Neural progenitor cell (in vitro differentiated cells): ENCODE data around the gene ACOT13. TPM values are rescaled to one million over a fixed set of nuclear protein-coding genes. Genes with fewer than 3 reads are reported as not detected.
"Not testable (repeated sequence)": the region's sequence is repeated elsewhere in the genome, so short reads cannot be mapped to it uniquely, and the experiment has no call there.

Experiments used
- DNase-seq: peaks from one replicate; pipeline ENCODE4 v3.0.0-alpha.2; 2016; ENCODE audit warnings: low spot score
- H2AFZ ChIP-seq: fragments of 200-600 bp; sonication (generic); replicated peaks from 2 replicates; pipeline ENCODE4 v1.6.1; 2016; ENCODE audit warnings: antibody characterized with exemption
- H3F3A ChIP-seq: fragments of 200-600 bp; sonication (generic); 2 replicates; pipeline ENCODE4 v1.6.1; 2016; ENCODE audit warnings: antibody characterized with exemption, low read depth
- H3K27ac ChIP-seq: fragments of 200-600 bp; sonication (generic); 2 replicates; pipeline ENCODE4 v1.5.1; 2016; ENCODE audit warnings: mild to moderate bottlenecking
- H3K27me3 ChIP-seq: fragments of 200-600 bp; sonication (generic); 2 replicates; pipeline ENCODE4 v1.6.1; 2016; ENCODE audit warnings: mild to moderate bottlenecking, moderate library complexity
- H3K36me3 ChIP-seq: fragments of 200-600 bp; sonication (generic); 2 replicates; pipeline ENCODE4 v1.5.1; 2016
- H3K4me1 ChIP-seq: fragments of 200-600 bp; sonication (generic); 2 replicates; pipeline ENCODE4 v1.6.1; 2016; ENCODE audit warnings: mixed run types
- H3K4me2 ChIP-seq: fragments of 200-600 bp; sonication (generic); 2 replicates; pipeline ENCODE4 v1.6.1; 2016
- H3K4me3 ChIP-seq: fragments of 200-600 bp; sonication (generic); 2 replicates; pipeline ENCODE4 v1.5.1; 2016
- H3K79me2 ChIP-seq: fragments of 200-600 bp; sonication (generic); 2 replicates; pipeline ENCODE4 v1.6.1; 2016; ENCODE audit warnings: low read depth
- H3K9ac ChIP-seq: fragments of 200-600 bp; sonication (generic); 2 replicates; pipeline ENCODE4 v1.6.1; 2016
- H3K9me3 ChIP-seq: fragments of 200-600 bp; sonication (generic); 2 replicates; pipeline ENCODE4 v1.5.1; 2016; ENCODE audit warnings: low read depth
- H4K20me1 ChIP-seq: fragments of 200-600 bp; sonication (generic); 2 replicates; pipeline ENCODE4 v1.6.1; 2016; ENCODE audit warnings: low read depth
- H3K27ac Mint-ChIP-seq: 3 replicates; pipeline ENCODE4 v1.8.0; 2021; ENCODE audit warnings: mixed read lengths
- H3K27me3 Mint-ChIP-seq: 2 replicates; pipeline ENCODE4 v1.8.0; 2022; ENCODE audit warnings: low read depth, mild to moderate bottlenecking, inconsistent platforms, moderate library complexity, mixed read lengths; ENCODE audit not compliant: insufficient read depth
- H3K36me3 Mint-ChIP-seq: 3 replicates; pipeline ENCODE4 v1.8.0; 2021; ENCODE audit warnings: mixed read lengths
- H3K4me1 Mint-ChIP-seq: 3 replicates; pipeline ENCODE4 v1.8.0; 2021; ENCODE audit warnings: mixed read lengths
- H3K4me3 Mint-ChIP-seq: 3 replicates; pipeline ENCODE4 v1.8.0; 2021; ENCODE audit warnings: mild to moderate bottlenecking, moderate library complexity, mixed read lengths
- H3K9me3 Mint-ChIP-seq: 3 replicates; pipeline ENCODE4 v1.8.0; 2020; ENCODE audit warnings: mixed read lengths
- EZH2 ChIP-seq: fragments of 200-600 bp; sonication (generic); IDR thresholded peaks from 2 replicates; pipeline ENCODE4 v1.6.1; 2017; ENCODE audit warnings: antibody characterized with exemption, mild to moderate bottlenecking, moderate library complexity
- EZH2phosphoT487 ChIP-seq: fragments of 200-600 bp; sonication (generic); IDR thresholded peaks from 2 replicates; pipeline ENCODE4 v1.6.1; 2017; ENCODE audit warnings: antibody characterized with exemption
- total RNA-seq: library from RNA; depleted of rRNA; stranded (reverse); fragments of >200 nt; gene quantifications from 2 replicates; pipeline ENCODE4 v1.2.3, GENCODE V29; 2015; ENCODE audit warnings: low replicate concordance
- TF ChIP-seq, protein P1 (sequence below): fragments of 200-600 bp; sonication (generic); IDR thresholded peaks from 2 replicates; pipeline ENCODE4 v1.5.1; 2017; ENCODE audit warnings: antibody characterized with exemption, mild to moderate bottlenecking

The ACOT13 gene
- total RNA-seq, 1 donor from 2014 or later = 12.0 TPM

DNA sequence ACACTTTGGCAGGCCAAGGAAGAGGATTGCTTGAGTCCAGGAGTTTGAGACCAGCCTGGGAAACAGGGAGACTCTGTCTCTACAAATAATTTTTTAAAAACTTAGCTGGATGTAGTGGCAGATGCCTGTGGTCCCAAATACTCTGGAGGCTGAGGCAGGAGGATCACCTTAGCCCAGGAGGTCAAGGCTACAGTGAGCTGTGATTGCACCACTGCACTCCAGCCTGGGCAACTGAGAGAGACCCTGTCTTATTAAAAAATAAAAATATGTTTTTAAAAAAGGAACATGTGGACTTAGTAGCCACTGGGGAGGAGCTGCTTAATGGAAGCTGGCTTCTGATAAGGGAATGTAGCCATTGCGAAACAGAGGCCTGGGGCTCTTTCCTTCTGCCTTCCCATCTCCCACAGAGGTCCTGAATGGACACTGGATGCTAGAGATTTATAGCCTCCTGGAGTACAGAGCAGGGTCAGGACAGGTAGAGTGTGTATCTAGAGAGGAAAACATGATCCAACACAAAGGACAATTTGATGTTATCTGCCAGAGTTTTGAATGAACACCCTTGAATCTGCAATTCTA, 86.1 kb downstream of the ACOT13 start:
- H4K20me1 ChIP-seq = no peaks in the 10 kb centered on the region
- no peak overlapping the region for H2AFZ ChIP-seq
- no peak overlapping the region for H3K4me3 ChIP-seq
- no peak overlapping the region for H3K4me3 Mint-ChIP-seq
- TF ChIP-seq EZH2 = no peak
- TF ChIP-seq, protein P1, sequence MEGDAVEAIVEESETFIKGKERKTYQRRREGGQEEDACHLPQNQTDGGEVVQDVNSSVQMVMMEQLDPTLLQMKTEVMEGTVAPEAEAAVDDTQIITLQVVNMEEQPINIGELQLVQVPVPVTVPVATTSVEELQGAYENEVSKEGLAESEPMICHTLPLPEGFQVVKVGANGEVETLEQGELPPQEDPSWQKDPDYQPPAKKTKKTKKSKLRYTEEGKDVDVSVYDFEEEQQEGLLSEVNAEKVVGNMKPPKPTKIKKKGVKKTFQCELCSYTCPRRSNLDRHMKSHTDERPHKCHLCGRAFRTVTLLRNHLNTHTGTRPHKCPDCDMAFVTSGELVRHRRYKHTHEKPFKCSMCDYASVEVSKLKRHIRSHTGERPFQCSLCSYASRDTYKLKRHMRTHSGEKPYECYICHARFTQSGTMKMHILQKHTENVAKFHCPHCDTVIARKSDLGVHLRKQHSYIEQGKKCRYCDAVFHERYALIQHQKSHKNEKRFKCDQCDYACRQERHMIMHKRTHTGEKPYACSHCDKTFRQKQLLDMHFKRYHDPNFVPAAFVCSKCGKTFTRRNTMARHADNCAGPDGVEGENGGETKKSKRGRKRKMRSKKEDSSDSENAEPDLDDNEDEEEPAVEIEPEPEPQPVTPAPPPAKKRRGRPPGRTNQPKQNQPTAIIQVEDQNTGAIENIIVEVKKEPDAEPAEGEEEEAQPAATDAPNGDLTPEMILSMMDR = no peak
- TF ChIP-seq EZH2phosphoT487 = no peak
- H3K4me1 Mint-ChIP-seq = peaks cover 4% of the 10 kb centered on the region
- H3K4me2 ChIP-seq = no peak overlapping the region
- no peaks in the 10 kb centered on the region for H3K79me2 ChIP-seq
- peaks cover 2% of the 10 kb centered on the region for H3K9me3 Mint-ChIP-seq
- no peaks in the 10 kb centered on the region for H3K27me3 ChIP-seq
- H3K36me3 Mint-ChIP-seq = no peaks in the 10 kb centered on the region
- DNase-seq = no peak
- H3K36me3 ChIP-seq = no peaks in the 10 kb centered on the region
- H3K4me1 ChIP-seq = peaks cover 9% of the 10 kb centered on the region
- no peaks in the 10 kb centered on the region for H3K9me3 ChIP-seq
- peaks cover 4% of the 10 kb centered on the region for H3K27me3 Mint-ChIP-seq
- H3K9ac ChIP-seq = no peak overlapping the region
- no peak overlapping the region for H3K27ac ChIP-seq
- H3K27ac Mint-ChIP-seq = no peak overlapping the region
- peaks cover 10% of the 10 kb centered on the region for H3F3A ChIP-seq

DNA sequence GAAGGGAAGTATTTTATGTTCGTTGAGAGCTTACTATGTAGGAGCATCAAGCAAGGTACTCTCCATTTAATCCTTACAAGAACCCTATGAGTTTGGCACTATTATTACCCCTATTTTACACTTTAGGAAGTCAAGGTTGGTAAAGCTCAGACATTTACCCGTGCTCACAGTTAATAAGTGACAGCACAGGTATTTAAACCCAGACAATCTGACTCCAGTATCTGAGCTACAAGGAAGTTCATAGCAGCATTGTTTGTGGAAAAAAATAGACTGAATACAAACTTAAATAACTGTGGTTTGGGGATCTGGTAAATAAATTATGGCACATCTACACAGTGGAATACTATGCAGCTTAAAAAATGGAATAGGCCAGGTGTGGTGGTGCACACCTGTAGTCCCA, 86.7 kb downstream of the ACOT13 start:
- Histone ChIP-seq H3K36me3 (no peaks in the 10 kb centered on the region), H3K27ac (no peak overlapping the region), H3K27me3 (no peaks in the 10 kb centered on the region), H3K4me2 (no peak overlapping the region), H4K20me1 (no peaks in the 10 kb centered on the region), H2AFZ (no peak overlapping the region), H3K4me1 (peaks cover 9% of the 10 kb centered on the region), H3K4me3 (no peak overlapping the region), H3K79me2 (no peaks in the 10 kb centered on the region), H3K9ac (no peak overlapping the region), H3K9me3 (no peaks in the 10 kb centered on the region), H3F3A (peaks cover 10% of the 10 kb centered on the region)
- DNase-seq = no peak
- peaks cover 4% of the 10 kb centered on the region for H3K4me1 Mint-ChIP-seq
- TF ChIP-seq, protein P1 = no peak
- no peaks in the 10 kb centered on the region for H3K36me3 Mint-ChIP-seq
- peaks cover 2% of the 10 kb centered on the region for H3K9me3 Mint-ChIP-seq
- no peak overlapping the region for H3K27ac Mint-ChIP-seq
- no peak overlapping the region for H3K4me3 Mint-ChIP-seq
- H3K27me3 Mint-ChIP-seq = peaks cover 4% of the 10 kb centered on the region

DNA sequence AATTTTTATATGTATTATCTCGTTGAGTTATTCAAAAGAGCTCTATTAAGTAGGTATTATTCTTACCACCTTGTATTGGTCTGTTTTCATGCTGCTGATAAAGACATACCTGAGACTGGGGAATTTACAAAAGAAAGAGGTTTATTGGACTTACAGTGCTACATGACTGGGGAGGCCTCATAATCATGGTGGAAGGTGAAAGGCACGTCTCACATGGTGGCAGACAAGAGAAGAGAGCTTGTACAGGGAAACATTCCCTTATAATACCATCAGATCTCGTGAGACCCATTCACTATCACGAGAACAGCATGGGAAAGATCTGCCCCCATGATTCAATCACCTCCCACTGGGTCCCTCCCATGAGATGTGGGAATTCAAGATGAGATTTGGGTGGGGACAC, 87.5 kb downstream of the ACOT13 start:
- H4K20me1 ChIP-seq, H3K36me3 Mint-ChIP-seq, H2AFZ ChIP-seq, H3K9me3 ChIP-seq, H3K27ac ChIP-seq, H3K27me3 Mint-ChIP-seq, H3K4me3 Mint-ChIP-seq, H3K79me2 ChIP-seq, H3K9me3 Mint-ChIP-seq, H3K27ac Mint-ChIP-seq, DNase-seq, H3K4me1 ChIP-seq, H3K4me2 ChIP-seq, H3K4me1 Mint-ChIP-seq, H3K4me3 ChIP-seq, H3K9ac ChIP-seq, H3K27me3 ChIP-seq, H3K36me3 ChIP-seq: not testable (repeated sequence)
- H3F3A ChIP-seq = peaks cover 10% of the 10 kb centered on the region

Other genes starting within 250 kb of the ACOT13 start
- 4.2 and 8.3 TPM in 2 replicates for gene GPLD1, start 177.5 kb upstream of the ACOT13 start, total RNA-seq
- gene ALDH5A1, start 172.1 kb upstream of the ACOT13 start, total RNA-seq = 3.5 and 10.8 TPM in 2 replicates
- gene KIAA0319, start 20.9 kb upstream of the ACOT13 start, total RNA-seq = 0.12 and 0.34 TPM in 2 replicates
- gene TDP2, start 178 bp upstream of the ACOT13 start, total RNA-seq = 31.8 and 49.9 TPM in 2 replicates
- gene C6orf62, start 52.1 kb downstream of the ACOT13 start, total RNA-seq = 71.5 and 82.3 TPM in 2 replicates
- gene GMNN, start 107.9 kb downstream of the ACOT13 start, total RNA-seq = 69.1 and 98.5 TPM in 2 replicates
- gene ARMH2, start 131.8 kb downstream of the ACOT13 start, total RNA-seq = not detected in 2 replicates